ENCODE data around the gene CABP4.

- TF ChIP-seq POLR2AphosphoS5 (IDR thresholded peaks at IDR 0.05) (no peak), CTCF (IDR thresholded peaks at IDR 0.05) (no peak)
Observed at GRCh38 chr11:67409781-67410368, 45.3 kb upstream of the CABP4 start.
